H9 (cell line): ENCODE data around the gene NEURL3. TPM values are rescaled to one million over a fixed set of nuclear protein-coding genes. Genes with fewer than 3 reads are reported as not detected.
A peak's percentile ranks its signal among the peaks of the same experiment; 100 is the strongest.

ENCODE experiments used
- DNase-seq: peaks from one replicate; pipeline ENCODE4 v3.0.0-alpha.2; 2017
- H2AFZ ChIP-seq: one replicate; pipeline ENCODE4 v1.6.1; 2013; ENCODE audit warnings: mild to moderate bottlenecking, low read length, control low read depth, moderate library complexity
- H2AK5ac ChIP-seq: 2 replicates; pipeline ENCODE4 v1.6.1; 2013; ENCODE audit warnings: low read length, control low read depth, mixed read lengths; ENCODE audit not compliant: insufficient read length
- H2BK120ac ChIP-seq: one replicate; pipeline ENCODE4 v1.6.1; 2013; ENCODE audit warnings: low read depth, mild to moderate bottlenecking, low read length, control low read depth, inconsistent platforms; ENCODE audit not compliant: poor library complexity, severe bottlenecking
- H2BK12ac ChIP-seq: 2 replicates; pipeline ENCODE4 v1.6.1; 2013; ENCODE audit warnings: low read length, control low read depth, mixed read lengths, low read depth; ENCODE audit not compliant: insufficient read length
- H2BK15ac ChIP-seq: 2 replicates; pipeline ENCODE4 v1.6.1; 2013; ENCODE audit warnings: low read depth, low read length, control low read depth
- H2BK20ac ChIP-seq: one replicate; pipeline ENCODE4 v1.6.1; 2013; ENCODE audit warnings: low read depth, mild to moderate bottlenecking, low read length, control low read depth, inconsistent platforms; ENCODE audit not compliant: poor library complexity, severe bottlenecking
- H2BK5ac ChIP-seq: 2 replicates; pipeline ENCODE4 v1.6.1; 2013; ENCODE audit warnings: low read length, control low read depth, mixed read lengths; ENCODE audit not compliant: insufficient read length
- H3K14ac ChIP-seq: 2 replicates; pipeline ENCODE4 v1.6.1; 2013; ENCODE audit warnings: low read length, control low read depth; ENCODE audit not compliant: insufficient read depth
- H3K18ac ChIP-seq: 2 replicates; pipeline ENCODE4 v1.6.1; 2013; ENCODE audit warnings: low read depth, mild to moderate bottlenecking, mixed read lengths, low read length, control low read depth; ENCODE audit not compliant: insufficient read length
- H3K23ac ChIP-seq: 2 replicates; pipeline ENCODE4 v1.6.1; 2013; ENCODE audit warnings: low read length, control low read depth, mixed read lengths, low read depth; ENCODE audit not compliant: insufficient read length
- H3K23me2 ChIP-seq: 2 replicates; pipeline ENCODE4 v1.6.1; 2013; ENCODE audit warnings: low read depth, mild to moderate bottlenecking, mixed read lengths, low read length, control low read depth; ENCODE audit not compliant: insufficient read length, poor library complexity, severe bottlenecking
- H3K27ac ChIP-seq: 2 replicates; pipeline ENCODE4 v1.5.1; 2013; ENCODE audit warnings: low read length, control low read depth, mixed read lengths, low read depth; ENCODE audit not compliant: insufficient read length
- H3K27me3 ChIP-seq: 2 replicates; pipeline ENCODE4 v1.6.1; 2013; ENCODE audit warnings: low read length, control low read depth, inconsistent platforms; ENCODE audit not compliant: insufficient read depth
- H3K4ac ChIP-seq: 2 replicates; pipeline ENCODE4 v1.6.1; 2013; ENCODE audit warnings: low read depth, mild to moderate bottlenecking, control low read depth, inconsistent platforms, low read length, moderate library complexity
- H3K4me1 ChIP-seq: 2 replicates; pipeline ENCODE4 v1.6.1; 2013; ENCODE audit warnings: low read length, control low read depth, inconsistent platforms; ENCODE audit not compliant: insufficient read depth
- H3K4me2 ChIP-seq: 2 replicates; pipeline ENCODE4 v1.6.1; 2013; ENCODE audit warnings: low read length, control low read depth, mixed read lengths; ENCODE audit not compliant: insufficient read length, insufficient read depth
- H3K56ac ChIP-seq: 2 replicates; pipeline ENCODE4 v1.6.1; 2013; ENCODE audit warnings: low read depth, mild to moderate bottlenecking, mixed read lengths, low read length, control low read depth; ENCODE audit not compliant: insufficient read length
- H3K79me1 ChIP-seq: 2 replicates; pipeline ENCODE4 v1.6.1; 2013; ENCODE audit warnings: low read depth, mild to moderate bottlenecking, moderate library complexity, low read length, control low read depth, inconsistent platforms; ENCODE audit not compliant: insufficient read depth, poor library complexity, severe bottlenecking
- H3K79me2 ChIP-seq: 2 replicates; pipeline ENCODE4 v1.6.1; 2013; ENCODE audit warnings: low read length, control low read depth, inconsistent platforms; ENCODE audit not compliant: insufficient read depth
- H3K9ac ChIP-seq: 2 replicates; pipeline ENCODE4 v1.6.1; 2013; ENCODE audit warnings: low read length, control low read depth, mixed read lengths; ENCODE audit not compliant: insufficient read length; ENCODE audit errors: extremely low read depth
- H3K9me3 ChIP-seq: one replicate; pipeline ENCODE4 v1.6.1; 2013; ENCODE audit warnings: low read depth, low read length, inconsistent platforms; ENCODE audit not compliant: control insufficient read depth
- H3T11ph ChIP-seq: one replicate; pipeline ENCODE4 v1.6.1; 2013; ENCODE audit warnings: mild to moderate bottlenecking, low read length, control low read depth, inconsistent platforms
- H4K20me1 ChIP-seq: one replicate; pipeline ENCODE4 v1.6.1; 2013; ENCODE audit not compliant: control insufficient read depth, insufficient read length, insufficient read depth
- H4K5ac ChIP-seq: 2 replicates; pipeline ENCODE4 v1.6.1; 2013; ENCODE audit warnings: low read depth, mild to moderate bottlenecking, mixed read lengths, low read length, control low read depth; ENCODE audit not compliant: insufficient read length
- H4K8ac ChIP-seq: replicated peaks from 2 replicates; pipeline ENCODE4 v1.6.1; 2013; ENCODE audit warnings: low read length, control low read depth, mixed read lengths, low read depth; ENCODE audit not compliant: insufficient read length
- H4K91ac ChIP-seq: 2 replicates; pipeline ENCODE4 v1.6.1; 2013; ENCODE audit warnings: low read depth, mild to moderate bottlenecking, moderate library complexity, mixed read lengths, low read length, control low read depth; ENCODE audit not compliant: insufficient read length
- H3K27ac Mint-ChIP-seq, 3 experiments: 2 replicates in 2 of 3; 3 replicates in 1 of 3; pipeline ENCODE4 v1.8.0; 2020 to 2021; ENCODE audit warnings: mixed read lengths in 3 of 3, mild to moderate bottlenecking in 1 of 3, moderate library complexity in 1 of 3
- H3K27me3 Mint-ChIP-seq: 2 replicates; pipeline ENCODE4 v1.8.0; 2021; ENCODE audit warnings: low read depth, mild to moderate bottlenecking, moderate library complexity, mixed read lengths
- H3K36me3 Mint-ChIP-seq, 3 experiments: 2 replicates in 2 of 3; 3 replicates in 1 of 3; pipeline ENCODE4 v1.8.0; 2020 to 2021; ENCODE audit warnings: low read depth in 3 of 3, mixed read lengths in 3 of 3; ENCODE audit not compliant: insufficient read depth in 1 of 3
- H3K4me1 Mint-ChIP-seq, 2 experiments: 2 replicates each; pipeline ENCODE4 v1.8.0; 2020; ENCODE audit warnings: mixed read lengths in 2 of 2
- H3K4me3 Mint-ChIP-seq, 2 experiments: 2 replicates in 1 of 2; 3 replicates in 1 of 2; pipeline ENCODE4 v1.8.0; 2020 to 2021; ENCODE audit warnings: mild to moderate bottlenecking in 2 of 2, mixed read lengths in 2 of 2, moderate library complexity in 1 of 2
- H3K9me3 Mint-ChIP-seq, 2 experiments: 2 replicates in 1 of 2; 3 replicates in 1 of 2; pipeline ENCODE4 v1.8.0; 2020; ENCODE audit warnings: mild to moderate bottlenecking in 2 of 2, mixed read lengths in 2 of 2, moderate library complexity in 1 of 2
- WGBS: extraction: QIAGEN DNeasy Blood & Tissue Kit; methylation state at CpG from one replicate; pipeline ENCODE4 v1.1.7; 2013; ENCODE audit warnings: missing lambda C conversion rate, low lambda C conversion rate, mixed read lengths; ENCODE audit not compliant: insufficient read length; ENCODE audit errors: extremely low coverage; 5-methylcytosine and 5-hydroxymethylcytosine counted together
- total RNA-seq: library from RNA; stranded (reverse); gene quantifications from 2 replicates; pipeline ENCODE4 v1.2.1, GENCODE V29; 2021
- TF ChIP-seq, protein P1 (sequence below): fragments of 200-600 bp; sonication (generic); conservative IDR thresholded peaks from 3 replicates; pipeline ENCODE4 v1.8.0; 2021; ENCODE audit warnings: antibody characterized with exemption, mild to moderate bottlenecking

NEURL3 gene
- total RNA-seq, 1 experiment from 2014 or later: not detected

DNA sequence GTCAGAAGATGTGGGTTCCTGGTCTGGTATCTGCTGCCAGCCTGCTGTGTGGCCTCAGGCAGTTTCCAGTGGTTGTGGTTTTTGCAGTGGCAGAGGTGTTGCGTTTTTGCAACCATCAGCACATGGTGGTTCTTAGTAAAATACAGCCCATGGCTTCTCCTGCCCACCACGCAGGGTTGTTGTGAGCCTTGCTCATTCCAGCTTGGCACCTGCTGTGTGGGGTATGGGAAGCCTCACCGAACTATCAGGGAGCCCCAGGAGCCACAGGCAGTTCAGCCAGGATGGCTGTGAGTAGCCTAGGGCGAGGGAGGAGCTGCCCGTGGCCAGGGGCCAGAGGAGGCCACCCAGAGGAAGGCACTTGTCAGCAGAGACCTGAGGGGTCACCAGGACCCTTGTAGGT, 41.2 kb upstream of the NEURL3 start:
- peaks cover 11 to 20% of the 10 kb centered on the region in 2 experiments for H3K4me1 Mint-ChIP-seq
- Histone ChIP-seq H2AFZ (no peak overlapping the region), H2BK20ac (no peak overlapping the region), H3K23me2 (no peaks in the 10 kb centered on the region), H3K27me3 (no peaks in the 10 kb centered on the region), H3K79me1 (no peaks in the 10 kb centered on the region), H2BK12ac (no peak overlapping the region), H3K23ac (no peak overlapping the region), H3K9ac (no peak overlapping the region), H3K56ac (no peak overlapping the region), H4K5ac (no peak overlapping the region), H4K91ac (no peak overlapping the region), H3K4me2 (no peak overlapping the region), H3K9me3 (no peaks in the 10 kb centered on the region), H2BK120ac (no peak overlapping the region), H4K8ac (no peak overlapping the region), H3K4me1 (no peaks in the 10 kb centered on the region), H3T11ph (no peak overlapping the region), H3K14ac (no peak overlapping the region), H3K27ac (no peak overlapping the region), H2BK15ac (no peak overlapping the region), H4K20me1 (no peaks in the 10 kb centered on the region), H2AK5ac (no peak overlapping the region), H3K4ac (no peak overlapping the region), H3K18ac (no peak overlapping the region), H2BK5ac (no peak overlapping the region), H3K79me2 (no peaks in the 10 kb centered on the region)
- DNase-seq: no peak
- TF ChIP-seq, protein P1, sequence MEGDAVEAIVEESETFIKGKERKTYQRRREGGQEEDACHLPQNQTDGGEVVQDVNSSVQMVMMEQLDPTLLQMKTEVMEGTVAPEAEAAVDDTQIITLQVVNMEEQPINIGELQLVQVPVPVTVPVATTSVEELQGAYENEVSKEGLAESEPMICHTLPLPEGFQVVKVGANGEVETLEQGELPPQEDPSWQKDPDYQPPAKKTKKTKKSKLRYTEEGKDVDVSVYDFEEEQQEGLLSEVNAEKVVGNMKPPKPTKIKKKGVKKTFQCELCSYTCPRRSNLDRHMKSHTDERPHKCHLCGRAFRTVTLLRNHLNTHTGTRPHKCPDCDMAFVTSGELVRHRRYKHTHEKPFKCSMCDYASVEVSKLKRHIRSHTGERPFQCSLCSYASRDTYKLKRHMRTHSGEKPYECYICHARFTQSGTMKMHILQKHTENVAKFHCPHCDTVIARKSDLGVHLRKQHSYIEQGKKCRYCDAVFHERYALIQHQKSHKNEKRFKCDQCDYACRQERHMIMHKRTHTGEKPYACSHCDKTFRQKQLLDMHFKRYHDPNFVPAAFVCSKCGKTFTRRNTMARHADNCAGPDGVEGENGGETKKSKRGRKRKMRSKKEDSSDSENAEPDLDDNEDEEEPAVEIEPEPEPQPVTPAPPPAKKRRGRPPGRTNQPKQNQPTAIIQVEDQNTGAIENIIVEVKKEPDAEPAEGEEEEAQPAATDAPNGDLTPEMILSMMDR: no peak
- H3K27me3 Mint-ChIP-seq: peaks cover 29% of the 10 kb centered on the region
- H3K9me3 Mint-ChIP-seq: peaks cover 4 to 5% of the 10 kb centered on the region in 2 experiments; a peak in 3 of 5 replicates
- WGBS: no CpG with 5 or more reads among the region's 5 CpGs
- peak overlapping the region in 1 of 2 experiments; percentile 51; a peak in 1 of 5 replicates for H3K4me3 Mint-ChIP-seq
- no peak overlapping the region for H3K27ac Mint-ChIP-seq
- H3K36me3 Mint-ChIP-seq: peaks cover 4 to 10% (median 5%) of the 10 kb centered on the region in 3 experiments
